GM12874 (cell line): ENCODE data around the gene TLE6.

Experiments used
- TF ChIP-seq, protein P1 (sequence below): IDR thresholded peaks from 2 replicates; pipeline ENCODE4 v1.5.1; 2011; ENCODE audit warnings: low read depth, mild to moderate bottlenecking, control low read depth, low read length, moderate library complexity; ENCODE audit not compliant: insufficient read depth

TLE6 gene

DNA sequence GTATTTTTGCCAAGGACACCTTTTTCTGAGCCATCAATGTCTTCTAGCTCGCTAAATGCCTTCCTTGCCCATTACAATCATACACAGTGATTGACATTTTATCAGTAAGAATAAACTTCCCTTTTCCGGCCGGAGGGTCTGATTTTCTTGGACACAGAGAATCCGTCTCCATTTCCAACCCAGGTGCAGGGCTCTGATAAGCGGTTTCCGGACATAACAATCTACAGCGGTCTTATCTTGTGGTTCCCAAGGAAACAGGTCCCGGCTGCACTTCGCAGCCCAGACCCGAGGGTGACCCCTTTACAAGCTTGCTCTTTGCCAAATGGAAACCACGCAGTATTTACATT, 27.5 kb upstream of the TLE6 start:
- TF ChIP-seq, protein P1, sequence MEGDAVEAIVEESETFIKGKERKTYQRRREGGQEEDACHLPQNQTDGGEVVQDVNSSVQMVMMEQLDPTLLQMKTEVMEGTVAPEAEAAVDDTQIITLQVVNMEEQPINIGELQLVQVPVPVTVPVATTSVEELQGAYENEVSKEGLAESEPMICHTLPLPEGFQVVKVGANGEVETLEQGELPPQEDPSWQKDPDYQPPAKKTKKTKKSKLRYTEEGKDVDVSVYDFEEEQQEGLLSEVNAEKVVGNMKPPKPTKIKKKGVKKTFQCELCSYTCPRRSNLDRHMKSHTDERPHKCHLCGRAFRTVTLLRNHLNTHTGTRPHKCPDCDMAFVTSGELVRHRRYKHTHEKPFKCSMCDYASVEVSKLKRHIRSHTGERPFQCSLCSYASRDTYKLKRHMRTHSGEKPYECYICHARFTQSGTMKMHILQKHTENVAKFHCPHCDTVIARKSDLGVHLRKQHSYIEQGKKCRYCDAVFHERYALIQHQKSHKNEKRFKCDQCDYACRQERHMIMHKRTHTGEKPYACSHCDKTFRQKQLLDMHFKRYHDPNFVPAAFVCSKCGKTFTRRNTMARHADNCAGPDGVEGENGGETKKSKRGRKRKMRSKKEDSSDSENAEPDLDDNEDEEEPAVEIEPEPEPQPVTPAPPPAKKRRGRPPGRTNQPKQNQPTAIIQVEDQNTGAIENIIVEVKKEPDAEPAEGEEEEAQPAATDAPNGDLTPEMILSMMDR, result no peak

DNA sequence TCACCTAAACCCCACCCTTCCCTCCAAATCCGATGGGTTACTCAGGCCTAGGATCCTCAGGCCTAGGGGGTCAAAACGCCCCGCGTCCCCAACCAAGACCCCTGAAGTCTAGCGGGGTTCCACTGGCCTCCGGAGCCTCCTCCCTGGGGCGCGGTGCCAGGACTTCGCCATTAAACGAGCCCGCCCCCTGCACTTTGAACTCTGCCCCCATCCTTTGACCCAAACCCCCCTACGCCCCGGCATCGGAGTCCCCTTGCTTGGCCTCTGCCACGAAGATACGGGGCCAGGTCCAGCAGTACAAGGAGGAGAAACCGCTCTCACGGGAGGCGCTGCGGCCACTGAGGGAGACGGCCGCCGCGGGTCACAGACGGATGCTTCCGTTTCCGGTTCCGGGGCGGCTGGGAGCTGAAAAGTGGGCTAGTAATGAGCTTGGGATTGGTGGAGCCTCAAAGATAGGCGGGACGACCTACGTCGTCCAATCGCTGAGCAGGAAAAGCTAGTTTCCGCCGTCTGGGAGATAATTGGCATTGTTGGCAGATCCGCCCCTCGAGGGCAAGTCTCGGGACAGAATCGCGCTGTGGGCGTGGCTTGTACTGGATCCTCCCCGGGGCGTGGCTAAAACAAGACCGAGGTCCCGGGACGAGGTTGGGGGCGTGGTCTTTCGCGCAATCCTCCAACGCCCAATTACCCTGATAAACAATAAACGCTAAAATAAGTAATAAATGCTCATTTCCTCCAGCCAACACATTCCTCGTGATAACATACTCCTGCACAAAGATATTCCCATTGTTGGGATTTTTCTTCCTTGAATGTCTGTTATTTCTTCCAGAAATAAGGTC, 26.9 kb upstream of the TLE6 start:
- TF ChIP-seq, protein P1, result no peak

DNA sequence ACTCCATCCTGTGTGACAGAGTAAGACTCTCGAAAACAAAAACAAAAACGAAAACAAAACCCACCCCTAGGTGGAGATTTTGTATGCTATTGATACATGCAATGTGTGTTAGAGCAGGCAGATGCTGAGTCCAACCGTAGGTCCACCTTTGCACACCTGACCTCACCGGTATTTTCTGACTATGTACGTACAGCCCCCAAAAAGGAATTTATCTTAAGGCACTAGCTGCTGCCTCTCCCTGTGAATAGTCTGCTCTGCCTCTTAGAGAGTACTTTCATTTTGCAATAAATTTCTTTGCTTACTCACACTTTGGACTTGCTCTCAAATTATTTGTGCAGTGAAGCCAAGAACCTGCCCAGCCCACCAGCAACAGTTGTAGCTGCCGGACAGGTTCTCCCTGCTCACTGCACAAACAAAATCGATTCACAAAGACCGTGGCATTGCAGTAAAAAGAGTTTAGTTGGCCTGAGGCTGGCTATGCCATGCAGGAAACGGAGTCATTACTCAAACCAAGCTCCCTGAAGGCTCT, 24.3 kb upstream of the TLE6 start:
- TF ChIP-seq, protein P1, result 0 out of 2 replicates have a peak, but pooled peaks have one; percentile 10

DNA sequence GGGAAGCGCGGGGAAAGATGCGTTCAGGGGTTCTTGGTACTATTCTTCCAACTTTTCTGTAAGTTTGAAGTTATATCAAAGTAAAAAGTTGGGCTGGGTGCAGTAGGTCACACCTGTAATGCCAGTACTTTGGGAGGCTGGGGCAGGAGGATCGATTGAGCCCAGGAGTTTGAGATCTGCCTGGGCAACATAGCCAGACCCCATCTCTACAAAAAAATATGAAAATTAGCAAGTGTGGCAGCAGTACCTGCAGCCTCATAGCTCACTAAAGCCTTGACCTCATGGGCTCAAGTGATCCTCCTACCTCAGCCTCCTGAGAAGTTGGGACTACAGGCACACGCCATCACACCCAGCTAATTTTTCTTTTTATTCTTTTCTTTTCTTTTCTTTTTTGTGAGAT, 20.2 kb upstream of the TLE6 start:
- TF ChIP-seq, protein P1, result no peak

DNA sequence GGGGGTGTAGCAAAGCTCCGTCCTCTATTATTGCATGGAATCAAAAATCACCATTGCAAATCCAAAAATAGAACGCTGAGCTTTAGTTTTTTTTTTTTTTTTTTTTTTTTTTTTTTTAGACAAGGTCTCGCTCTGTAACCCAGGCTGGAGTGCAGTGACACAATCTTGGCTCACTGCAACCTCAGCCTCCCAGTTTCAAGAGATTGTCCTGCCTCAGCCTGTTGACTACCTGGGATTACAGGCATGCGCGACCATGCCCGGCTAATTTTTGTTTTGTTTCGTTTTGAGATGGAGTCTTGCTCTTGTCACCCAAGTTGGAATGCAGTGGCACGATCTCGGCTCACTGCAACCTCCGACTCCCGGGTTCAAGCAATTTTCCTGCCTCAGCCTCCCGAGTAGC, 17.2 kb upstream of the TLE6 start:
- TF ChIP-seq, protein P1, result no peak

DNA sequence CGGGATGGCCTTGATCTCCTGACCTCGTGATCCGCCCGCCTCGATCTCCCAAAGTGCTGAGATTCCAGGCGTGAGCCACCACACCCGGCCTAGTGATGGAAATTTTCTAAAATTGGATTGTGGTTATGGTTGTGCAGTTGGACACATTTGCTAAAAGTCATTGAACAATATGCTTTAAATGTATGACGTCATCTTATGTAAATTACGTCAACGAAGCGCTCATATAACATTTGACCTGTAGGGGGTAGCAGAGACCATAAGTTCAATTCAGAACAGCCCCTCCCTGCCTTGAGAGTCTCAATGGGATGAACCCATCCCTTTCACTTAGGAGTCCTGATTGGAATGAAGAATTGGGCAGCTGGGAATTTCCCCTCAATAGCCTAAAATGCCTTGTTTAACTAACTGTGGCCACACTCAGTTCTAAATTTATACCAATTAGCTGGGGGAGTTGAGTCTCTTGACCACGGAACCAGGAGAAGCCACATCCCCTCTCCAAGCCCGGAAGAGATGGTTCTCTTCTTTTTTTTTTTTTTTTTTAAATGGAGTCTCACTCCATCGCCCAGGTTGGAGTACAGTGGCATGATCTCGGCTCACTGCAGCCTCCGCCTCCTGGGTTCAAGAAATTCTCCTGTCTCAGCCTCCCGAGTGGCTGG, 15.2 kb upstream of the TLE6 start:
- TF ChIP-seq, protein P1, result peak; percentile 56

DNA sequence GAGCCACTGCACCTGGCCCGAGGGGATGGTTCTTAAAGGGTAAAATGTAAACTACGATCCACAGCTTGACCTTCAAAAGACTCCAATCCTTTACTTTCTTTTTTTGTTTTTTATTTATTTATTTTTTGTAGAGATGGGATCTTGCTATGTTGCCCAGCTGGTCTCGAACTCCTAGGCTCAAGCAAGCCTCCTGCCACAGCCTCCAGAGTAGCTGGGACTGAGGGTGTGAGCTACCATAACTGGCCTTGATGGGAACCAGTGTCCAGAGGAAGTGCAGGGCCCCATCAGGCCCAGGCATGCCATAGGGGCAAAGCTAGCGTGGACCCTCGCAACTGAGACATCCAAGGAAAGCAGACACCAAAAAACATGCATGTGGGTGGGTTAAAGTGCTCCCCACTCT, 14.2 kb upstream of the TLE6 start:
- TF ChIP-seq, protein P1, result no peak
